ENCODE measurements around the gene UGT1A9. TPM values are rescaled to one million over a fixed set of nuclear protein-coding genes. Genes with fewer than 3 reads are reported as not detected.

Gene UGT1A9
- total and polyA plus RNA-seq, 7 experiments from 2014 or later: not detected

- Mint-ChIP-seq H3K27ac (no peak overlapping the region), H3K9me3 (peaks cover 0 to 2% (median 0%) of the 10 kb centered on the region in 11 donors), H3K27me3 (peaks cover 20 to 50% (median 28%) of the 10 kb centered on the region in 5 donors), H3K4me3 (no peak overlapping the region), H3K4me1 (no peaks in the 10 kb centered on the region), H3K36me3 (no peaks in the 10 kb centered on the region)
- Histone ChIP-seq H3K27me3 (ENCODE audit: control insufficient read depth in 2 of 2, insufficient read depth in 2 of 2, low read length in 2 of 2) (no peaks in the 10 kb centered on the region), H3K4me3 (ENCODE audit: low read length) (no peak overlapping the region), H3K36me3 (ENCODE audit: control insufficient read depth in 2 of 3, insufficient read depth in 3 of 3, low read length in 3 of 3) (no peaks in the 10 kb centered on the region), H3K9me3 (ENCODE audit: control insufficient read depth in 2 of 3, low read length in 3 of 3) (no peaks in the 10 kb centered on the region), H3K4me1 (ENCODE audit: control insufficient read depth in 2 of 2, insufficient read depth in 2 of 2, low read length in 2 of 2) (no peaks in the 10 kb centered on the region), H3K27ac (ENCODE audit: low read depth, low read length) (no peak overlapping the region)
- CTCF ChIA-PET: no interaction called here
- intact Hi-C loops (cut with micrococcal nuclease): no loop called here
- ATAC-seq (no peak), DNase-seq (no peak)
- POLR2A ChIA-PET: no interaction called here
Observed at GRCh38 chr2:233676046-233676445, 4.3 kb downstream of the UGT1A9 start.

GRCh38 chr2:233679196-233679595, 7.5 kb downstream of the UGT1A9 start:
- Histone ChIP-seq H3K4me1 (ENCODE audit: control insufficient read depth in 2 of 2, insufficient read depth in 2 of 2, low read length in 2 of 2) (no peaks in the 10 kb centered on the region), H3K36me3 (ENCODE audit: control insufficient read depth in 2 of 3, insufficient read depth in 3 of 3, low read length in 3 of 3) (no peaks in the 10 kb centered on the region), H3K4me3 (ENCODE audit: low read length) (no peak overlapping the region), H3K27ac (ENCODE audit: low read depth, low read length) (no peak overlapping the region), H3K27me3 (ENCODE audit: control insufficient read depth in 2 of 2, insufficient read depth in 2 of 2, low read length in 2 of 2) (no peaks in the 10 kb centered on the region), H3K9me3 (ENCODE audit: control insufficient read depth in 2 of 3, low read length in 3 of 3) (no peaks in the 10 kb centered on the region)
- ChIA-PET POLR2A (no interaction called here), CTCF (no interaction called here)
- Mint-ChIP-seq H3K4me1 (no peaks in the 10 kb centered on the region), H3K27me3 (peaks cover 9 to 31% (median 19%) of the 10 kb centered on the region in 5 donors), H3K9me3 (peaks cover 0 to 1% (median 0%) of the 10 kb centered on the region in 11 donors), H3K36me3 (no peaks in the 10 kb centered on the region), H3K27ac (no peak overlapping the region), H3K4me3 (no peak overlapping the region)
- no peak for ATAC-seq
- intact Hi-C loops (cut with micrococcal nuclease): no loop called here
- no peak for DNase-seq

- CTCF ChIA-PET: no interaction called here
- DNase-seq: no peak
- Histone ChIP-seq H3K4me3 (ENCODE audit: low read length) (no peak overlapping the region), H3K27ac (ENCODE audit: low read depth, low read length) (no peak overlapping the region), H3K4me1 (ENCODE audit: control insufficient read depth in 2 of 2, insufficient read depth in 2 of 2, low read length in 2 of 2) (no peaks in the 10 kb centered on the region), H3K9me3 (ENCODE audit: control insufficient read depth in 2 of 3, low read length in 3 of 3) (no peaks in the 10 kb centered on the region), H3K36me3 (ENCODE audit: control insufficient read depth in 2 of 3, insufficient read depth in 3 of 3, low read length in 3 of 3) (no peaks in the 10 kb centered on the region), H3K27me3 (ENCODE audit: control insufficient read depth in 2 of 2, insufficient read depth in 2 of 2, low read length in 2 of 2) (no peaks in the 10 kb centered on the region)
- Mint-ChIP-seq H3K36me3 (no peaks in the 10 kb centered on the region), H3K4me3 (no peak overlapping the region), H3K4me1 (no peaks in the 10 kb centered on the region), H3K27me3 (peaks cover 9 to 31% (median 22%) of the 10 kb centered on the region in 5 donors), H3K27ac (no peak overlapping the region), H3K9me3 (peaks cover 0 to 1% (median 0%) of the 10 kb centered on the region in 11 donors)
- POLR2A ChIA-PET: interaction anchor here (0.7 kb wide), 1 partner anchor 9 kb away, joined by 3 read pairs; the partner anchor contains the start of gene UGT1A9
- intact Hi-C loops (cut with micrococcal nuclease): no loop called here
- no peak for ATAC-seq
Observed at GRCh38 chr2:233680361-233681045, 8.8 kb downstream of the UGT1A9 start.

GRCh38 chr2:233681521-233682099, 9.9 kb downstream of the UGT1A9 start, which contains the start of gene UGT1A7:
TSS of gene UGT1A7 (plus strand) at chr2:233681901. CDS start at chr2:233681938, 37 bp downstream.
- Histone ChIP-seq H3K36me3 (ENCODE audit: control insufficient read depth in 2 of 3, insufficient read depth in 3 of 3, low read length in 3 of 3) (no peaks in the 10 kb centered on the region), H3K27me3 (ENCODE audit: control insufficient read depth in 2 of 2, insufficient read depth in 2 of 2, low read length in 2 of 2) (no peaks in the 10 kb centered on the region), H3K27ac (ENCODE audit: low read depth, low read length) (no peak within 1 kb of the TSS), H3K9me3 (ENCODE audit: control insufficient read depth in 2 of 3, low read length in 3 of 3) (no peaks in the 10 kb centered on the region), H3K4me3 (ENCODE audit: low read length) (no peak within 1 kb of the TSS), H3K4me1 (ENCODE audit: control insufficient read depth in 2 of 2, insufficient read depth in 2 of 2, low read length in 2 of 2) (no peaks in the 10 kb centered on the region)
- Mint-ChIP-seq H3K27me3 (peaks cover 11 to 26% (median 19%) of the 10 kb centered on the region in 5 donors), H3K27ac (no peak within 1 kb of the TSS), H3K4me3 (no peak within 1 kb of the TSS), H3K4me1 (no peaks in the 10 kb centered on the region), H3K36me3 (no peaks in the 10 kb centered on the region), H3K9me3 (no peaks in the 10 kb centered on the region)
- ChIA-PET POLR2A (no interaction called here), CTCF (no interaction called here)
- no peak for DNase-seq
- intact Hi-C loops (cut with micrococcal nuclease): no loop called here
- ATAC-seq: no peak

DNA sequence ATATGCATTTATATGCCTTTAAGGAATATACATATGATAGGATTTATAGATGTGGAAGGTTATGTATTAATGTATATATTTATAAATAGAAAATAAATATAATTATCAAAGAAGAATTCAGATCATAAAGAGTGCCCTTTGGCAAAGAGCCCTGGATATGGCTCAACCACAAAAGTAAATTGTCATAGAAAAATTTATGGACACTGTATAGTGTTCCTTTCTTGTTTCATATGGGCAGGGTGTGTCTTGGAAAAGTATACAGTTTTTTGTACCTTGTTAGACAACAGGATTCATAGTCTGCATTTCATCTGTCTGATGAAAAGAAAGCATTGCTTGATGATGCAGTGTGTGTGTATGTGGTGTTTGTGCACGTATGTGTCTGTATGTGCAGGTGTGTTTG, 12.9 kb downstream of the UGT1A9 start:
- Histone ChIP-seq H3K27ac (ENCODE audit: low read depth, low read length) (no peak overlapping the region), H3K36me3 (ENCODE audit: control insufficient read depth in 2 of 3, insufficient read depth in 3 of 3, low read length in 3 of 3) (no peaks in the 10 kb centered on the region), H3K9me3 (ENCODE audit: control insufficient read depth in 2 of 3, low read length in 3 of 3) (no peaks in the 10 kb centered on the region), H3K4me3 (ENCODE audit: low read length) (no peak overlapping the region), H3K27me3 (ENCODE audit: control insufficient read depth in 2 of 2, insufficient read depth in 2 of 2, low read length in 2 of 2) (no peaks in the 10 kb centered on the region), H3K4me1 (ENCODE audit: control insufficient read depth in 2 of 2, insufficient read depth in 2 of 2, low read length in 2 of 2) (no peaks in the 10 kb centered on the region)
- DNase-seq (no peak), ATAC-seq (no peak)
- Mint-ChIP-seq H3K36me3 (peaks cover 0 to 4% (median 0%) of the 10 kb centered on the region in 5 donors), H3K4me3 (no peak overlapping the region), H3K4me1 (no peaks in the 10 kb centered on the region), H3K9me3 (peaks cover 0 to 2% (median 0%) of the 10 kb centered on the region in 11 donors), H3K27ac (no peak overlapping the region), H3K27me3 (peaks cover 6 to 20% (median 9%) of the 10 kb centered on the region in 5 donors)
- POLR2A ChIA-PET: no interaction called here
- intact Hi-C loops (cut with micrococcal nuclease): no loop called here
- CTCF ChIA-PET: interaction anchor here (0.6 kb wide), 1 partner anchor 48 kb away, joined by 6 read pairs; no protein-coding TSS in a partner anchor

GRCh38 chr2:233686928-233687327, 15.2 kb downstream of the UGT1A9 start:
- H3K4me3 ChIP-seq (ENCODE audit: low read length): no peak overlapping the region
- no peak overlapping the region for H3K27ac ChIP-seq (ENCODE audit: low read depth, low read length)
- H3K4me1 ChIP-seq (ENCODE audit: control insufficient read depth in 2 of 2, insufficient read depth in 2 of 2, low read length in 2 of 2): no peaks in the 10 kb centered on the region
- POLR2A ChIA-PET: no interaction called here
- H3K36me3 Mint-ChIP-seq: peaks cover 0 to 4% (median 0%) of the 10 kb centered on the region in 5 donors
- ATAC-seq: peak; percentile 64
- H3K9me3 Mint-ChIP-seq: peaks cover 0 to 2% (median 0%) of the 10 kb centered on the region in 11 donors
- peaks cover 4 to 20% (median 6%) of the 10 kb centered on the region in 5 donors for H3K27me3 Mint-ChIP-seq
- no peaks in the 10 kb centered on the region for H3K4me1 Mint-ChIP-seq
- CTCF ChIA-PET: no interaction called here
- no peak overlapping the region for H3K4me3 Mint-ChIP-seq
- H3K36me3 ChIP-seq (ENCODE audit: control insufficient read depth in 2 of 3, insufficient read depth in 3 of 3, low read length in 3 of 3): no peaks in the 10 kb centered on the region
- intact Hi-C loops (cut with micrococcal nuclease): no loop called here
- no peak for DNase-seq
- H3K27me3 ChIP-seq (ENCODE audit: control insufficient read depth in 2 of 2, insufficient read depth in 2 of 2, low read length in 2 of 2): no peaks in the 10 kb centered on the region
- no peak overlapping the region for H3K27ac Mint-ChIP-seq
- H3K9me3 ChIP-seq (ENCODE audit: control insufficient read depth in 2 of 3, low read length in 3 of 3): no peaks in the 10 kb centered on the region

DNA sequence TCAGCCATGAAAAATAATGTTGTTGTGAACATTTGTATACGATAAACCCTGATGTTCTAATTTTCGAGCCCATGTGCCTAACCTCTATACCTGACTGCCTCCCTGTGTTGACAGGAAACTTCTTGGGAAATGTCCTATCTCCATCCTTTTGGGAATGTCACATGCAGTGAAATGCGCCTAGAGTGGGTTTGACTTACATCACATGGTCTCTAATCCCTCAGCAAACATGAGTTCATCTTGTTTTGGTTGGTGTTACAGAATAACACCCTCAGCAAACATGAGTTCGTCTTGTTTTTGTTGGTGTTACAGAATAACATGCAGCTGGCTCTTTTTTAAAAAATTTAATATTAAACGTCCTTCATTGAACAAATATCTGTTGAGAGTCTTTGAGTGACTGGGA, 16.6 kb downstream of the UGT1A9 start:
- H3K27me3 Mint-ChIP-seq: peaks cover 4 to 20% (median 6%) of the 10 kb centered on the region in 5 donors
- Histone ChIP-seq H3K27me3 (ENCODE audit: control insufficient read depth in 2 of 2, insufficient read depth in 2 of 2, low read length in 2 of 2) (no peaks in the 10 kb centered on the region), H3K4me3 (ENCODE audit: low read length) (no peak overlapping the region), H3K27ac (ENCODE audit: low read depth, low read length) (no peak overlapping the region), H3K36me3 (ENCODE audit: control insufficient read depth in 2 of 3, insufficient read depth in 3 of 3, low read length in 3 of 3) (no peaks in the 10 kb centered on the region), H3K9me3 (ENCODE audit: control insufficient read depth in 2 of 3, low read length in 3 of 3) (no peaks in the 10 kb centered on the region), H3K4me1 (ENCODE audit: control insufficient read depth in 2 of 2, insufficient read depth in 2 of 2, low read length in 2 of 2) (no peaks in the 10 kb centered on the region)
- no peak overlapping the region for H3K4me3 Mint-ChIP-seq
- DNase-seq (no peak), ATAC-seq (no peak)
- peaks cover 0 to 4% (median 0%) of the 10 kb centered on the region in 5 donors for H3K36me3 Mint-ChIP-seq
- POLR2A ChIA-PET: no interaction called here
- H3K4me1 Mint-ChIP-seq: no peaks in the 10 kb centered on the region
- H3K9me3 Mint-ChIP-seq: peaks cover 0 to 2% (median 0%) of the 10 kb centered on the region in 11 donors
- H3K27ac Mint-ChIP-seq: no peak overlapping the region
- CTCF ChIA-PET: no interaction called here
- intact Hi-C loops (cut with micrococcal nuclease): no loop called here

Data from naive thymus-derived CD4-positive, alpha-beta T cell (primary cell).